Sigmoid colon (tissue), 4 donors: Measurements from ENCODE around the gene ARMC2.

ENCODE experiments used
- CTCF ChIP-seq, 4 experiments: fragments of 450-650 bp in 3 of 4; fragments of 200-600 bp in 1 of 4; IDR thresholded peaks; one replicate each; pipeline ENCODE4 v1.5.1; 2016 to 2019; ENCODE audit warnings: antibody characterized with exemption in 4 of 4, mild to moderate bottlenecking in 3 of 4, moderate library complexity in 2 of 4
- EP300 ChIP-seq, 4 donors: sonication (generic); formaldehyde crosslinking; IDR thresholded peaks; one replicate each; pipeline ENCODE4 v1.6.1; 2017; ENCODE audit warnings: antibody characterized with exemption in 4 of 4
- POLR2AphosphoS5 ChIP-seq, 4 donors: sonication (generic); formaldehyde crosslinking; IDR thresholded peaks; one replicate each; pipeline ENCODE4 v1.6.1; 2017; ENCODE audit warnings: antibody characterized with exemption in 4 of 4

GRCh38 chr6:108951351-108951953 is 103.2 kb downstream of the ARMC2 start:
- TF ChIP-seq EP300 (IDR thresholded peaks at IDR 0.05) = no peak
- TF ChIP-seq POLR2AphosphoS5 (IDR thresholded peaks at IDR 0.05) = no peak
- TF ChIP-seq CTCF (IDR thresholded peaks at IDR 0.05) = no peak
